HG02938 (cell line): ENCODE results near the gene SPATA2L.
"Not testable (repeated sequence)": the region's sequence is repeated elsewhere in the genome, so short reads cannot be mapped to it uniquely, and the experiment has no call there.

Experiments used
- ATAC-seq: cut with Tn5 transposase; IDR thresholded peaks from one replicate; pipeline ENCODE4 v1.9.1; 2021; ENCODE audit warnings: mild to moderate bottlenecking, moderate library complexity; ENCODE audit not compliant: unreplicated experiment

The SPATA2L gene

DNA sequence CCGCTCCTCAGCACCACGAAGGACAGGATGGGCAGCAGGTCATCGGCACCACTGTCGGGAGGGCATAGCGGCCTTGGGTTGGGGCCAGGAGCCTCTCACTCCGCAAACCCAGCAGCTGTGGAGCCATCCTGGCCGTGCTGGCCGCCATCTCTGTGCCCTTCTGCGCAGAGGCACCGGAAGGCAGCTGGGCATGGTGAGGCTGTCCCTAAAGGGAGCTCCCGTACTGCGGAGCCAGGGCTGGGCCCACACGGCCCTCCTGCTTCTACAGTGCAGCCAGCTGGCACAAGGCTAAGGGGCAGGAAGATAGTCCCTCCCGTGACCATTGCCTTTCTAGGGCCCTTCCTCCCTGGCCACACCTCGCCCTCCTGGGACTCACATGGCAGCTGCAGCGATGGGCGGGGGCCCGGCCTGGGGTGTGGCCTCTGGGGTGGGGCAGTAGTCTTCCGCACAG is 7.0 kb upstream of the SPATA2L start:
- no peak for ATAC-seq

- ATAC-seq = no peak
Observed at GRCh38 chr16:89707695-89708094, 6.2 kb upstream of the SPATA2L start.

GRCh38 chr16:89706518-89707260 is 5.2 kb upstream of the SPATA2L start:
- no peak for ATAC-seq

DNA sequence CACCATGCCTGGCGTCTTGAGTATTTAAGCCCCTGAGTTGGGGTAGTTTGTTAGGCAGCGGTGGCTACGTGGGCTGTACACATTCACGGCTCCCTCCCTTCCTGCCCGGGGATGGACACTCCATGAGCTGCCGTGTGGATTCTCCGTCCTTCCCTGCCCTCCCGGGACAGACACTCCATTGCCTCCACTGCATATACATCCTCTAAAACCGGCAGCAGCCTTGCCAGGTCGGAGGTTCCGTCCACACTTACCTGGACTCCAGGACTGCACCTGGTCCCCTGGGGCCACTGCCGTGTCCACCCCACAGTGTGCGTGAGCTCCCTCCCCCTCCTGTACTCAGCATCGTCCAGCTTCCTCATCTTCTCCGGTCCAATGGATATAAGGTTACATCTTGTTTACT is 3.5 kb upstream of the SPATA2L start:
- ATAC-seq = no peak

- no peak for ATAC-seq
Observed at GRCh38 chr16:89704281-89704680, 2.8 kb upstream of the SPATA2L start.

DNA sequence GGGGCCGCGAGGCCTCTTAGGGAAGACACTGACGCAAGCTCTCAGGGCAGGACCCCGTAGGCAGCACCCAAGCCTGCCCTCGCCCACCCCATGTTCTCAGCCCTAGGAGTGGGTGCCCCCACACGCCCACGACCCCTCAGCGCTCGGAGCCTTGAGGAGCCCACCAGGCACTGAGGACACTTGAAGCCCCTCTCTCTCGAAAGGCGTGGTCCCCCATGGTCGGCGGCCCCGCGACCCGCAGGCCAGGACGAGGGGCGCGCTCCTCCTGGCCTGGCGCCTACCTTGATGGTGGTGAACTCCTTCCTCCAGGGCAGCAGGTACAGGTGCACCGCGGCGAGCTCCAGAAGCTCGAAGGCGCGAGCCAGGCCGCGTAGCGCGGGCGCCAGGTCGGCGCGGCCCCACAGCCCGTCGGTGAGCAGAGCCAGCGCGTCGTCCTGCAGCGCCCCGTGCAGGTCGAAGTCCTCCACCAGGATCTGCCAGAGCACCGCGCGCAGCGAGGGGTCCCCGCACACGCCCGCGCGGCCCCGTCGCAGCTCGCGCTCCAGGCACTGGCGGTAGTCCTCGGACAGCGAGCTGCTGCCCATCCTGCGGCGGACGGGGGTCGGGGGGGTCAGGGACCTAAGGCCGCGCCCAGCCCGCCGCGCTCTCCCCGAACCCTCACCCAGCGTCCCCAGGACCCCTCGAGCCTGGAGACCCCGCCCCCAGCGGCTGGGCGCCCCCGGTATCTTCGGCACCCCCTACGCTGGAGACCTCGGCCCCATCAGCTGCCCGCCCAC is 668 bp downstream of the SPATA2L start:
- no peak for ATAC-seq

- ATAC-seq = no peak
Observed at GRCh38 chr16:89700100-89700648, 1.3 kb downstream of the SPATA2L start.

GRCh38 chr16:89699629-89700099 is 1.8 kb downstream of the SPATA2L start:
- not testable (repeated sequence) for ATAC-seq

DNA sequence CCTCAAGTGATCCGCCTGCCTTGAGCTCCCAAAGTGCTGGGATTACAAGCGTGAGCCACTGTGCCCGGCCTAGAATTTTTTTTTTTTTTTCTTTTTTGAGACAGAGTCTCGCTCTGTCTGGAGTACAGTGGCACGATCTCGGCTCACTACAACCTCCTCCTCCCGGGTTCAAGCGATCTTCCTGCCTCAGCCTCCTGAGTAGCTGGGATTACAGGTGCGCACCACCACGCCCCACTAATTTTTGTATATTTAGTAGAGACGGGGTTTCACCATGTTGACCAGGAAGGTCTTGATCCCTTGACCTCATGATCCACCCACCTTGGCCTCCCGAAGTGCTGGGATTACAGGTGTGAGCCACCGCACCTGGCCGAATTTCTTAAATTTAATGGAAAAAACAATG is 2.8 kb downstream of the SPATA2L start:
- ATAC-seq = not testable (repeated sequence)

- no peak for ATAC-seq
Observed at GRCh38 chr16:89697616-89698331, 3.7 kb downstream of the SPATA2L start.

GRCh38 chr16:89697161-89697615 is 4.3 kb downstream of the SPATA2L start:
- no peak for ATAC-seq

DNA sequence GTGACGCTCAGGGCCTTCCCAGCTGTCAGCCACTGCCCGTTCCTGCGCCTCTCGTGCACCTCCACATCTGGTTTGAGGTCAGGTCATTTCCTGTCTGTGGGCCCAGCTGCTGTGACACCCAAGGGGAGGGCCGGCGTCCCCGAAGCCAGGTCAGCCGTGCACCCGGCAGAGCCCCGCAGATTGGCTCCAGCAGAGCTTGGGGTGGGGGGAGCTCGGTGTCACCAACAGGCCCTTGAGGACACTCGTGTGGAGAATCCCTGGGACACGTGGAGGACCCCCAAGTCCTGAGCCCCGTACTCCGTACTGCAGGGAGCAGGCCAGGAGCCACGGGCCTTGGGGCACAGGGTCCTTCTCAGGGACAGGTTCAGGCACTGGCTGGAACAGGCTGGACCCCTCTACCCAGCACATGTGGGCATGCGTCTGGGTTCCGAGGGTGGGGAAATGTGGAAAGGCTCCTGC is 4.8 kb downstream of the SPATA2L start:
- no peak for ATAC-seq

DNA sequence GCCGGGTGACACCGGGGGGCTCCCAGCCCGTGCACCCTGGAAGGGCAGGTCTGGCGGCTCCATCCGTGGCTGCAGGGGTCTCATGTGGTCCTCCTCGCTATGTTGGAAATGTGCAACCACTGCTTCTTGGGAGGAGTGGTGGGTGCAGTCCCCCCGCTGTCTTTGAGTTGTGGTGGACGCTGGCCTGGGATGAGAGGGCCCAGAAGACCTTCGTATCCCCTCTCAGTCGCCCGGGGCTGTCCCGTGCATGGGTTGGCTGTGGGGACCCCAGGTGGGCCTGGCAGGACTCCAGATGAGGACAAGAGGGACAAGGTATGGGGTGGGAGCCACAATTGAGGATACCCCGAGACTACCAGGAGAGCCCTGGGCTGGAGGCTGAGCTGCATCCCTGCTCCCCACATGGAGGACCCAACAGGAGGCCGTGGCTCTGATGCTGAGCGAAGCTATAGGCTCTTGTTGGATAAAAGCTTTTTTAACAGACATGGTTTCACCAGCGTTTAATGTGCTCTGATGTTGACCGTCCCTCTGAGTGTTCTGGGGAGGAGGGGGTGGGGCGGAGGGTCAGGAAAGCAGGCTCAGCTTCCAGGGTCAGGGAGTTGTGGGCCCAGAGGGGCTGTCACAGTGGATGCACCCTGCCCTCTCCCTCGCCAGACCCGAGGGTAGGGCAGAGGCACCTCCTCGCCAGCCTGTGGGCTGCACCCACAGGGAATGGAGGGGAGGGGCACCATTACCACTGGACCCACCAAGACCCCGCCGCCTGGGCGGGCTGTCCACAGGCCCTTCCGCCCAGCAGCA is 5.4 kb downstream of the SPATA2L start:
- no peak for ATAC-seq

GRCh38 chr16:89695086-89695874 is 6.2 kb downstream of the SPATA2L start:
- no peak for ATAC-seq

- not testable (repeated sequence) for ATAC-seq
Observed at GRCh38 chr16:89694784-89695085, 6.8 kb downstream of the SPATA2L start.

DNA sequence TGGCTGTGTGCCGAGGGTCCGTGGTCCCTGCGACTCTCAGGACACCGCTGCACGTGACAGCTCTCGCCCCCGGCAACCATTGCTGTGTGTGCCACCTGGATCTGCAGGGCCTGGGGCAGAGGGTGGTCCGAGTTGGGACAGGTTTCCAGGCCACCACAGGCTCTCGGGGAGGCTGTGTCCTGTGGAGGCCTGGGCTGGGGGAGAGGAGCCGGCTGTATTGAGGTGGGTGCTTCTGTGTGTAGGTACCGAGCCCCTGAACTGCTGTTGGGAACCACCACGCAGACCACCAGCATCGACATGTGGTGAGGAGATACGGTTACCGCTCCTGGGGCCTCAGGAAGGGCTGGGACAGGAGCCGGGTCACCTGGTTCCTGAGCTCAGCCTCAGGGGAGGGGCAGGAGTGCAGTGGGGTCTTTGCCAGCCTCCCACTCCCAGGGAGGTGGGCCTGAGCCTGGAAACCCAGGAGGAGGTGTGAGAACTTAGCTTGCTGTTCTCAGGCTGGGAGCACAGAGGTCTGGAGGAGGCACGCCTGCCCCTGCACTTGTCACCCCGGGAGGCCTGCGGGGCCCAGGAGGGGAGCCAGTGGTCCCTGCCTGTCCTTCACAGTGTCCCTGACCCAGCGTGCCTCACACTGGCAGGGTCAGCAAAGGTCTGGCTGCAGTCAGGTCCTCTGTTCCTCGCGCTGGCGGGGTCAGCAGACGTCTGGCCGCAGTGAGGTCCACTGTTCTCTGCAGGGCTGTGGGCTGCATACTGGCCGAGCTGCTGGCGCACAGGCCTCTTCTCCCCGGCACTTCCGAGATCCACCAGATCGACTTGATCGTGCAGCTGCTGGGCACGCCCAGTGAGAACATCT is 7.3 kb downstream of the SPATA2L start:
- ATAC-seq = no peak

GRCh38 chr16:89693289-89693731 is 8.2 kb downstream of the SPATA2L start:
- no peak for ATAC-seq

DNA sequence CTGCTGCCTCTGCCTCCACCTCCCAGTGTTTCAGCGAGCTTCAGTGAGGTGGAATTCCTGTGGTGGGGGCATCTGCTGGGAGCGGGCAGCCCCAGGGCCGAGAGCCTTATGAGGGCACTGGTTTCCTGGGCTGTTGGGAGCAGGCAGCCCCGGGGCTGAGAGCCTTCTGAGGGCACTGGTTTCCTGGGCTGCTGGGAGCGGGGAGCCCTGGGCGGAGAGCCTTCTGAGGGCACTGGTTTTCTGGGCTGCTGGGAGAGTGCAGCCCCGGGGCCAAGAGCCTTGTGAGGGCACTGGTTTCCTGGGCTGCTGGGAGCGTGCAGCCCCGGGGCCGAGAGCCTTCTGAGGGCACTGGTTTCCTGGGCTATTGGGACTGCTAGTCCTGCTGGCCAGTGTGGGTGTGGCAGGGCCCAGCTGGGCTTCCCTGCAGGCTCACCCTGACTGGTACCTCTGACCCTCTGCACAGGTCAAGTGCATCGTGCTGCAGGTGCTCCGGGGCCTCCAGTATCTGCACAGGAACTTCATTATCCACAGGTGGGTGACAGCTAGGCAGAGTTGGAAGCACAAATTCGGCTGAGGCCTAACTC is 9.4 kb downstream of the SPATA2L start:
- ATAC-seq = no peak
